NCI-H1694 treated with DMSO at 0.1 percent for 48 hours (cell line): ENCODE data around the gene SPX.

Source experiments
- DNase-seq: peaks from one replicate; lab custom pipeline; 2025; lab: John Stamatoyannopoulos, UW

Gene SPX

DNA sequence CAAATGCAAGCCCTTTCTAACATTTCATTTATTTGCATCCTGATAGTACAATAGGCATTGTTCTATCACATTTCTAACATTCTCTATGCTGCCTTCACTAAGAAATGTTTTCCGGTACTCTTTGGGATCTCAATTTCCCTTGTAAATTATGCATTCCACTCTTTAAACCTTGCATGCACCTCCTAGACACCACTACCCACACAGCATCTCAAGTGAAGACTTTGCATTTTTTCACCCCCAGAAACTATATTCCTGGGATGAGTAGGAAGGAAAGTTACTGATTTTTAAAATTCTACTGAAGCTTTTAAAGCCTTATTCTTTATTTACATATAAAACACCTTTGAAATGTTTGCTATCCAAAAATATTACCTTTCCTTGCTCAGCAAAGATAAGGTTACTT, 51.4 kb downstream of the SPX start:
- DNase-seq = no peak

- DNase-seq = no peak
Observed at GRCh38 chr12:21580748-21581516, 54.8 kb downstream of the SPX start.
